Measurements from ENCODE around the gene NCEH1.

DNA sequence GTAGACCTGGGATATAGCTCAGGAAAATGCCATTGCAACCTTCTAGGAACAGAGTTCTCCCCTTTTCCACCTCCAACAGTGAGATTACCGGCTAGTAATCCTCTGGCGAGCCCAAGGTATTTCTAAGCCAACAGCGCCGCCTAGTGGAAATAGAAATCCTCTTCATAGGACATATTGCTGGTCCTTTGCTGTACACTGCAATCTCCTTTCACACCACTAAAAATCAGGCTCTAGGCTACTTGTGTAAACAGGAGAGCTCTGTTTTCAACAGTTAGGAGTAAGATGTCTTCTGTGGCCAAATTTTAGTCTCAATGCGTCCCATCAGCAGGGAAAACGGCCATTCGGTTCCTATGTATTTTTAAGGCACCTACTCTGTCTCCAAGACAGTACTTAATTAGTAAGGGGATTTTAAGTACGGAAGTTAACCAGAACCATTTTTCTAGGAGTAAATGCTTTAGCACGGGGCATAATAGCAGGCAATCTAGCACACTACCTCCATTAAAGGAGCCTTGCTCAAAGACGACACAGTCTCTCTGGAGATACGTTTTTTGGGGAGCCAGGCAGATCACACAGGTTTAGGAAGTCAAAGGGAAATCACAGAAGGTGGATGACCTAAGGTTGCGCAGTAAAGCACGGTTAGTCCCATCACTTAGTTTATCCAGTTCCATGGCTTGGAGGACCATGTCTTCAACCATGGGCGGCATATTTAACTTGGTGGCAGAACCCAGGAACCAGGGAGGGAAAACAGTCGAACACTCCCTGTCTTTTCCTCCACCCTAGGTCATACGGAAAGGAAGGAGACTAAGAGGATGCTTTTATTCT, 43.8 kb downstream of the NCEH1 start:
- TF ChIP-seq, protein P1, sequence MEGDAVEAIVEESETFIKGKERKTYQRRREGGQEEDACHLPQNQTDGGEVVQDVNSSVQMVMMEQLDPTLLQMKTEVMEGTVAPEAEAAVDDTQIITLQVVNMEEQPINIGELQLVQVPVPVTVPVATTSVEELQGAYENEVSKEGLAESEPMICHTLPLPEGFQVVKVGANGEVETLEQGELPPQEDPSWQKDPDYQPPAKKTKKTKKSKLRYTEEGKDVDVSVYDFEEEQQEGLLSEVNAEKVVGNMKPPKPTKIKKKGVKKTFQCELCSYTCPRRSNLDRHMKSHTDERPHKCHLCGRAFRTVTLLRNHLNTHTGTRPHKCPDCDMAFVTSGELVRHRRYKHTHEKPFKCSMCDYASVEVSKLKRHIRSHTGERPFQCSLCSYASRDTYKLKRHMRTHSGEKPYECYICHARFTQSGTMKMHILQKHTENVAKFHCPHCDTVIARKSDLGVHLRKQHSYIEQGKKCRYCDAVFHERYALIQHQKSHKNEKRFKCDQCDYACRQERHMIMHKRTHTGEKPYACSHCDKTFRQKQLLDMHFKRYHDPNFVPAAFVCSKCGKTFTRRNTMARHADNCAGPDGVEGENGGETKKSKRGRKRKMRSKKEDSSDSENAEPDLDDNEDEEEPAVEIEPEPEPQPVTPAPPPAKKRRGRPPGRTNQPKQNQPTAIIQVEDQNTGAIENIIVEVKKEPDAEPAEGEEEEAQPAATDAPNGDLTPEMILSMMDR (IDR thresholded peaks at IDR 0.05; ENCODE audit: low read depth, low read length, missing input control) = peak; percentile 97
- TF ChIP-seq SP1 (IDR thresholded peaks at IDR 0.05) = no peak
- TF ChIP-seq, protein P2, sequence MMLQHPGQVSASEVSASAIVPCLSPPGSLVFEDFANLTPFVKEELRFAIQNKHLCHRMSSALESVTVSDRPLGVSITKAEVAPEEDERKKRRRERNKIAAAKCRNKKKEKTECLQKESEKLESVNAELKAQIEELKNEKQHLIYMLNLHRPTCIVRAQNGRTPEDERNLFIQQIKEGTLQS (IDR thresholded peaks at IDR 0.05) = no peak
- TF ChIP-seq, protein P3, sequence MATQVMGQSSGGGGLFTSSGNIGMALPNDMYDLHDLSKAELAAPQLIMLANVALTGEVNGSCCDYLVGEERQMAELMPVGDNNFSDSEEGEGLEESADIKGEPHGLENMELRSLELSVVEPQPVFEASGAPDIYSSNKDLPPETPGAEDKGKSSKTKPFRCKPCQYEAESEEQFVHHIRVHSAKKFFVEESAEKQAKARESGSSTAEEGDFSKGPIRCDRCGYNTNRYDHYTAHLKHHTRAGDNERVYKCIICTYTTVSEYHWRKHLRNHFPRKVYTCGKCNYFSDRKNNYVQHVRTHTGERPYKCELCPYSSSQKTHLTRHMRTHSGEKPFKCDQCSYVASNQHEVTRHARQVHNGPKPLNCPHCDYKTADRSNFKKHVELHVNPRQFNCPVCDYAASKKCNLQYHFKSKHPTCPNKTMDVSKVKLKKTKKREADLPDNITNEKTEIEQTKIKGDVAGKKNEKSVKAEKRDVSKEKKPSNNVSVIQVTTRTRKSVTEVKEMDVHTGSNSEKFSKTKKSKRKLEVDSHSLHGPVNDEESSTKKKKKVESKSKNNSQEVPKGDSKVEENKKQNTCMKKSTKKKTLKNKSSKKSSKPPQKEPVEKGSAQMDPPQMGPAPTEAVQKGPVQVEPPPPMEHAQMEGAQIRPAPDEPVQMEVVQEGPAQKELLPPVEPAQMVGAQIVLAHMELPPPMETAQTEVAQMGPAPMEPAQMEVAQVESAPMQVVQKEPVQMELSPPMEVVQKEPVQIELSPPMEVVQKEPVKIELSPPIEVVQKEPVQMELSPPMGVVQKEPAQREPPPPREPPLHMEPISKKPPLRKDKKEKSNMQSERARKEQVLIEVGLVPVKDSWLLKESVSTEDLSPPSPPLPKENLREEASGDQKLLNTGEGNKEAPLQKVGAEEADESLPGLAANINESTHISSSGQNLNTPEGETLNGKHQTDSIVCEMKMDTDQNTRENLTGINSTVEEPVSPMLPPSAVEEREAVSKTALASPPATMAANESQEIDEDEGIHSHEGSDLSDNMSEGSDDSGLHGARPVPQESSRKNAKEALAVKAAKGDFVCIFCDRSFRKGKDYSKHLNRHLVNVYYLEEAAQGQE (IDR thresholded peaks at IDR 0.05) = no peak
- TF ChIP-seq EGR1 (IDR thresholded peaks at IDR 0.05; ENCODE audit: low read depth in 2 of 2) = no peak

All from liver (tissue), 3 donors.